H1 (cell line): ENCODE data around the gene GPA33. TPM values are rescaled to one million over a fixed set of nuclear protein-coding genes. Genes with fewer than 3 reads are reported as not detected.

Experiments
- CBX5 ChIP-seq: fragments of 300-800, 300-1000 bp; sonication (generic); IDR thresholded peaks from 2 replicates; pipeline ENCODE4 v1.7.1; 2016; ENCODE audit warnings: antibody characterized with exemption, low read length, low read depth
- CREB1 ChIP-seq: IDR thresholded peaks from 2 replicates; pipeline ENCODE4 v1.6.1; 2012; ENCODE audit warnings: inconsistent platforms
- EP300 ChIP-seq, 2 experiments: IDR thresholded peaks; 1 replicate in 1 of 2; 2 replicates in 1 of 2; pipeline ENCODE4 v1.6.1; 2011 to 2012; ENCODE audit warnings: low read depth in 2 of 2, low read length in 2 of 2, mild to moderate bottlenecking in 2 of 2, borderline replicate concordance in 1 of 2, inconsistent platforms in 1 of 2, moderate library complexity in 1 of 2
- EZH2 ChIP-seq: fragments of 200-600 bp; sonication (generic); IDR thresholded peaks from 2 replicates; pipeline ENCODE4 v1.7.1; 2012; ENCODE audit warnings: low read depth, mild to moderate bottlenecking, moderate library complexity, low read length, inconsistent platforms; ENCODE audit not compliant: severe bottlenecking
- USF2 ChIP-seq: IDR thresholded peaks from 2 replicates; pipeline ENCODE4 v1.6.1; 2011; ENCODE audit warnings: low read length, improper control_type of control experiment
- polyA plus RNA-seq, 7 experiments: library from polyadenylated mRNA; depleted of rRNA in 3 of 7; stranded (reverse) in 5 of 7; unstranded in 2 of 7; fragments of >200 nt in 5 of 7; fragments of 200-250 nt in 2 of 7; gene quantifications; 1 replicate in 5 of 7; 2 replicates in 1 of 7; 4 replicates in 1 of 7; pipeline versions ENCODE4 v1.2.1 to v1.2.3, GENCODE V29; 2011 to 2013; ENCODE audit warnings: missing spikeins in 2 of 7, mixed read lengths in 2 of 7
- total RNA-seq: library from RNA; stranded (reverse); fragmentation: NEBNext Ultra II Directional; extraction: Animal tissue kit (Norgen Biotek cat#: 25700); gene quantifications from 2 replicates; pipeline ENCODE4 v1.2.1, GENCODE V29; 2021

Gene GPA33
- total and polyA plus RNA-seq, 2 of the 8 experiments (the other 6 are each of a cell fraction or from before 2014, with no cell fraction given), result 0.19 to 0.67 TPM

- no peak for TF ChIP-seq EZH2
- TF ChIP-seq CBX5, result no peak
- TF ChIP-seq USF2, result no peak
- TF ChIP-seq EP300 (IDR thresholded peaks at IDR 0.05; ENCODE audit: borderline replicate concordance in 1 of 2, low read depth in 2 of 2, low read length in 2 of 2), result no peak
- no peak for TF ChIP-seq CREB1
- TF ChIP-seq, all 59 proteins: peak for 0
Observed at GRCh38 chr1:167083871-167084270, 6.3 kb downstream of the GPA33 start (continued).
